ENCODE results near the gene CYSTM1.

DNA sequence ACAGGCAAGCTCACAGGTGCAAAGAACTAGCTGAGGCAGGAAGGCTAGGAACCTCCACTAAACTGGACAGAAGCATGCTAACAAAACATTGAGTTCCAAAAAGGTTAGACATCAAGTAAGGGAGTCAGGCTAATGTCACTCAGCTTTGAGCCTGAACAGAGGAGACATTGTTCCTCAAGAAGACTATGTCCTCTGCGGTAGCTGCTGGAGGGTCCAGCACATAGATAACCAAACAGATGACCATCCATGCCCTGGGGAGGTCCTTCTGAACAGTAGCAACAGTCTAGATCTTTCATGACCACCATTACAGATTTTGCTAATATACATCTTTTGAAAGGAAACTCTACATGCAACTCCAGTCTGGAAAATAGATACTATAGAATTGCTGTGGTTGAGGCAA lies 57.7 kb downstream of the CYSTM1 start:
- TF ChIP-seq, protein P1, sequence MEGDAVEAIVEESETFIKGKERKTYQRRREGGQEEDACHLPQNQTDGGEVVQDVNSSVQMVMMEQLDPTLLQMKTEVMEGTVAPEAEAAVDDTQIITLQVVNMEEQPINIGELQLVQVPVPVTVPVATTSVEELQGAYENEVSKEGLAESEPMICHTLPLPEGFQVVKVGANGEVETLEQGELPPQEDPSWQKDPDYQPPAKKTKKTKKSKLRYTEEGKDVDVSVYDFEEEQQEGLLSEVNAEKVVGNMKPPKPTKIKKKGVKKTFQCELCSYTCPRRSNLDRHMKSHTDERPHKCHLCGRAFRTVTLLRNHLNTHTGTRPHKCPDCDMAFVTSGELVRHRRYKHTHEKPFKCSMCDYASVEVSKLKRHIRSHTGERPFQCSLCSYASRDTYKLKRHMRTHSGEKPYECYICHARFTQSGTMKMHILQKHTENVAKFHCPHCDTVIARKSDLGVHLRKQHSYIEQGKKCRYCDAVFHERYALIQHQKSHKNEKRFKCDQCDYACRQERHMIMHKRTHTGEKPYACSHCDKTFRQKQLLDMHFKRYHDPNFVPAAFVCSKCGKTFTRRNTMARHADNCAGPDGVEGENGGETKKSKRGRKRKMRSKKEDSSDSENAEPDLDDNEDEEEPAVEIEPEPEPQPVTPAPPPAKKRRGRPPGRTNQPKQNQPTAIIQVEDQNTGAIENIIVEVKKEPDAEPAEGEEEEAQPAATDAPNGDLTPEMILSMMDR (IDR thresholded peaks at IDR 0.05) = no peak
- TF ChIP-seq EZH2 (IDR thresholded peaks at IDR 0.05; ENCODE audit: borderline replicate concordance, insufficient read depth, low read depth, low read length, poor library complexity, severe bottlenecking) = no peak

Data from B cell (primary cell).